HCT116 (cell line): ENCODE results near the gene NANOS2. TPM values are rescaled to one million over a fixed set of nuclear protein-coding genes. Genes with fewer than 3 reads are reported as not detected.

Experiments
- ATAC-seq: fragments of 200-7000 bp; cut with Tn5 transposase; 2 replicates; pipeline ENCODE4 v1.9.1; 2020; ENCODE audit warnings: mild to moderate bottlenecking, moderate library complexity
- BruUV-seq: library from RNA; stranded (reverse); fragments of 400-500 nt; replicated peaks from 2 replicates; lab custom pipeline; 2021; lab: Mats Ljungman, UMichigan
- CTCF ChIA-PET: fragments of 300-600 bp; sonication (Branson Sonifier 250); formaldehyde crosslinking; loops from one replicate; lab custom pipeline; 2021; ENCODE audit warnings: antibody characterized with exemption; lab: Charles Lee
- POLR2A ChIA-PET: fragments of 300-600, 350-600 bp; sonication (Branson Sonifier 250); formaldehyde crosslinking; loops from one replicate; lab custom pipeline; 2021; ENCODE audit warnings: antibody characterized with exemption; lab: Charles Lee
- RAD21 ChIA-PET, 2 experiments: fragments of 300-600 bp; sonication (Branson Sonifier 250); formaldehyde crosslinking; loops; one replicate each; lab custom pipeline; 2023; ENCODE audit warnings: low total read pairs in 2 of 2; ENCODE audit not compliant: uncharacterized antibody in 2 of 2, unreplicated experiment in 2 of 2, low non-redundant PET in 1 of 2; lab: Charles Lee
- DNase-seq: peaks from one replicate; pipeline ENCODE4 v3.0.0-alpha.2; 2010; ENCODE audit warnings: low read depth, low spot score
- H2AFZ ChIP-seq: fragments of 200-600 bp; shearing (Covaris generic), sonication (generic); 2 replicates; pipeline ENCODE4 v1.6.1; 2017; ENCODE audit warnings: low read depth, mixed run types, mixed read lengths, antibody characterized with exemption, low read length; ENCODE audit not compliant: poor library complexity, severe bottlenecking
- H3K27ac ChIP-seq: 2 replicates; pipeline ENCODE4 v1.5.1; 2012; ENCODE audit warnings: low read depth, low read length
- H3K27me3 ChIP-seq: fragments of 200-600 bp; sonication (generic); 2 replicates; pipeline ENCODE4 v1.6.1; 2016; ENCODE audit warnings: mixed run types, low read length, mixed read lengths; ENCODE audit not compliant: insufficient read depth
- H3K36me3 ChIP-seq, 2 experiments: fragments of 200-500 bp in 1 of 2; fragments of 200-600 bp in 1 of 2; sonication (Bioruptor generic) in 1 of 2; sonication (generic) in 1 of 2; 2 replicates each; pipeline versions ENCODE4 v1.5.1 to v1.6.1; 2014 to 2016; ENCODE audit warnings: low read length in 2 of 2, inconsistent platforms in 1 of 2, mixed read lengths in 1 of 2, mixed run types in 1 of 2; ENCODE audit not compliant: insufficient read depth in 2 of 2, control insufficient read depth in 1 of 2
- H3K4me1 ChIP-seq, 2 experiments: fragments of 200-600 bp in 1 of 2; sonication (generic) in 1 of 2; 2 replicates each; pipeline versions ENCODE4 v1.5.1 to v1.6.1; 2012 to 2017; ENCODE audit warnings: low read length in 2 of 2, inconsistent platforms in 1 of 2, mild to moderate bottlenecking in 1 of 2, mixed read lengths in 1 of 2, mixed run types in 1 of 2, moderate library complexity in 1 of 2; ENCODE audit not compliant: insufficient read depth in 2 of 2, control insufficient read depth in 1 of 2
- H3K4me2 ChIP-seq: fragments of 200-600 bp; sonication (generic); 2 replicates; pipeline ENCODE4 v1.6.1; 2017; ENCODE audit warnings: mixed run types, low read length, mixed read lengths
- H3K4me3 ChIP-seq, 2 experiments: fragments of 200-600 bp in 1 of 2; sonication (generic) in 1 of 2; replicated peaks in 1 of 2; 2 replicates each; pipeline ENCODE4 v1.5.1; 2011 to 2016; ENCODE audit warnings: low read length in 2 of 2, control low read depth in 1 of 2, low read depth in 1 of 2, mild to moderate bottlenecking in 1 of 2, mixed read lengths in 1 of 2, mixed run types in 1 of 2
- H3K79me2 ChIP-seq: fragments of 200-600 bp; sonication (generic); 2 replicates; pipeline ENCODE4 v1.6.1; 2017; ENCODE audit warnings: mild to moderate bottlenecking, mixed run types, low read length, moderate library complexity, mixed read lengths; ENCODE audit not compliant: insufficient read depth
- H3K9ac ChIP-seq: fragments of 200-600 bp; sonication (generic); 2 replicates; pipeline ENCODE4 v1.6.1; 2016; ENCODE audit warnings: low read length, mixed read lengths
- H3K9me2 ChIP-seq: fragments of 200-600 bp; sonication (generic), shearing (Covaris generic); 2 replicates; pipeline ENCODE4 v1.6.1; 2017; ENCODE audit warnings: mixed run types, mild to moderate bottlenecking, moderate library complexity; ENCODE audit not compliant: insufficient read depth
- H3K9me3 ChIP-seq, 2 experiments: fragments of 200-500 bp in 1 of 2; fragments of 200-600 bp in 1 of 2; sonication (Bioruptor generic) in 1 of 2; sonication (generic) in 1 of 2; 2 replicates each; pipeline ENCODE4 v1.6.1; 2014 to 2017; ENCODE audit warnings: low read length in 2 of 2, mixed read lengths in 2 of 2, inconsistent platforms in 1 of 2, low read depth in 1 of 2, mild to moderate bottlenecking in 1 of 2, mixed run types in 1 of 2, moderate library complexity in 1 of 2; ENCODE audit not compliant: control insufficient read depth in 1 of 2, insufficient read depth in 1 of 2
- H4K20me1 ChIP-seq: fragments of 200-600 bp; sonication (generic), shearing (Covaris generic); 2 replicates; pipeline ENCODE4 v1.6.1; 2017; ENCODE audit warnings: mixed run types, mild to moderate bottlenecking, moderate library complexity; ENCODE audit not compliant: insufficient read depth
- CEBPB ChIP-seq: IDR thresholded peaks from 2 replicates; pipeline ENCODE4 v1.6.1; 2012; ENCODE audit warnings: low read depth
- EZH2 ChIP-seq: fragments of 200-600 bp; sonication (generic); IDR thresholded peaks from 2 replicates; pipeline ENCODE4 v1.6.1; 2017; ENCODE audit warnings: antibody characterized with exemption, mixed run types
- EZH2phosphoT487 ChIP-seq: fragments of 200-600 bp; IDR thresholded peaks from 2 replicates; pipeline ENCODE4 v1.6.1; 2018; ENCODE audit warnings: antibody characterized with exemption, borderline replicate concordance
- MAX ChIP-seq: IDR thresholded peaks from 2 replicates; pipeline ENCODE4 v1.6.1; 2012
- POLR2A ChIP-seq: IDR thresholded peaks from 2 replicates; pipeline ENCODE4 v1.7.0; 2011; ENCODE audit warnings: borderline replicate concordance; ENCODE audit not compliant: insufficient read depth, insufficient read length; ENCODE audit errors: extremely low read depth
- POLR2AphosphoS5 ChIP-seq: IDR thresholded peaks from 2 replicates; pipeline ENCODE4 v1.6.1; 2011; ENCODE audit warnings: mild to moderate bottlenecking, low read depth, low read length, moderate library complexity
- RAD21 ChIP-seq: IDR thresholded peaks from 2 replicates; pipeline ENCODE4 v1.6.1; 2012; ENCODE audit warnings: low read depth, mild to moderate bottlenecking
- REST ChIP-seq: IDR thresholded peaks from 2 replicates; pipeline ENCODE4 v1.6.1; 2012; ENCODE audit warnings: low read depth
- SIN3A ChIP-seq: IDR thresholded peaks from 2 replicates; pipeline ENCODE4 v1.6.1; 2012; ENCODE audit warnings: low read depth
- SRF ChIP-seq: IDR thresholded peaks from 2 replicates; pipeline ENCODE4 v1.6.1; 2012; ENCODE audit warnings: low read depth
- TCF7L2 ChIP-seq: IDR thresholded peaks from 2 replicates; pipeline ENCODE4 v1.7.0; 2011; ENCODE audit warnings: borderline replicate concordance, inconsistent platforms; ENCODE audit not compliant: insufficient read depth, insufficient read length; ENCODE audit errors: extremely low read depth
- ZFX ChIP-seq: fragments of 450-650 bp; IDR thresholded peaks from 2 replicates; pipeline ENCODE4 v1.6.1; 2017
- ZNF274 ChIP-seq: fragments of 200-500 bp; sonication (Bioruptor generic); IDR thresholded peaks from 2 replicates; pipeline ENCODE4 v1.6.1; 2014; ENCODE audit warnings: mild to moderate bottlenecking, low read depth, low read length, inconsistent platforms
- intact Hi-C: fragments of 100-400 bp; cut with micrococcal nuclease; formaldehyde crosslinking; loops from 2 replicates; pipeline ENCODE4 v1.10.0; 2022
- total RNA-seq: library from RNA; stranded (reverse); gene quantifications from one replicate; pipeline ENCODE4 v1.2.1, GENCODE V29; 2021; ENCODE audit not compliant: unreplicated experiment

NANOS2 gene
- total RNA-seq, 1 experiment from 2014 or later: not detected

GRCh38 chr19:45920458-45920857, 5.9 kb upstream of the NANOS2 start:
- Histone ChIP-seq H3K27me3 (no peaks in the 10 kb centered on the region), H3K79me2 (no peaks in the 10 kb centered on the region), H2AFZ (no peak overlapping the region), H3K9ac (no peak overlapping the region), H3K36me3 (no peaks in the 10 kb centered on the region), H3K9me3 (no peaks in the 10 kb centered on the region), H3K27ac (no peak overlapping the region), H4K20me1 (no peaks in the 10 kb centered on the region), H3K4me1 (peaks cover 15 to 16% of the 10 kb centered on the region in 2 experiments), H3K9me2 (no peaks in the 10 kb centered on the region), H3K4me3 (no peak overlapping the region), H3K4me2 (no peak overlapping the region)
- RAD21 ChIA-PET: no interaction called here
- POLR2A ChIA-PET: no interaction called here
- intact Hi-C loops: no loop called here
- BruUV-seq: no TSS peak
- no peak for TF ChIP-seq EZH2
- no peak for TF ChIP-seq EZH2phosphoT487
- no peak for TF ChIP-seq POLR2A
- TF ChIP-seq MAX: no peak
- TF ChIP-seq ZFX: no peak
- no peak for TF ChIP-seq REST
- TF ChIP-seq SIN3A: no peak
- no peak for TF ChIP-seq TCF7L2
- TF ChIP-seq RAD21: no peak
- TF ChIP-seq ZNF274: no peak
- TF ChIP-seq POLR2AphosphoS5: no peak
- TF ChIP-seq CEBPB: no peak
- TF ChIP-seq SRF: no peak
- DNase-seq (no peak), ATAC-seq (no peak)
- CTCF ChIA-PET: no interaction called here
